K562 (cell line): ENCODE results near the gene EFR3B. TPM values are rescaled to one million over a fixed set of nuclear protein-coding genes. Genes with fewer than 3 reads are reported as not detected.

Source experiments
- ATAC-seq: fragments of 200-7000 bp; cut with Tn5 transposase; 3 replicates; pipeline ENCODE4 v1.9.1; 2020; ENCODE audit warnings: moderate library complexity
- BruUV-seq: library from RNA; stranded (reverse); fragments of 400-500 nt; replicated peaks from 2 replicates; lab custom pipeline; 2021; lab: Mats Ljungman, UMichigan
- CTCF ChIA-PET: fragments of 300-600 bp; formaldehyde crosslinking; extraction: SDS; loops from one replicate; lab custom pipeline; 2021; ENCODE audit warnings: low intra/inter-chr PET ratio; lab: Yijun Ruan, JAX
- POLR2A ChIA-PET: fragments of 300-600, 350-650 bp; sonication (Branson Sonifier 250); formaldehyde crosslinking; extraction: SDS; loops from one replicate; lab custom pipeline; 2021; ENCODE audit warnings: antibody characterized with exemption, inconsistent platforms; lab: Yijun Ruan, JAX
- DNase-seq, 4 experiments: peaks; one replicate each; pipeline versions ENCODE4 v3.0.0 to v3.0.0-alpha.2; 2011 to 2018; ENCODE audit warnings: low spot score in 3 of 4, mixed read lengths in 3 of 4; ENCODE audit errors: extremely low read depth in 1 of 4
- FAIRE-seq: peaks from 2 replicates; lab custom pipeline; 2011; peaks lifted over from hg19 to GRCh38; lab: Jason Lieb, UNC
- H2AFZ ChIP-seq: 2 replicates; pipeline ENCODE4 v1.6.0; 2011; ENCODE audit warnings: low read depth, low read length, control low read depth, inconsistent platforms
- H3K27ac ChIP-seq: fragments of 200-600 bp; 3 replicates; pipeline ENCODE4 v1.8.0; 2011; ENCODE audit warnings: low read depth, mild to moderate bottlenecking, control low read depth, inconsistent platforms, low read length, moderate library complexity, mixed read lengths; ENCODE audit errors: extremely low read depth
- H3K27me3 ChIP-seq, 2 experiments: fragments of 300-600 bp in 1 of 2; 2 replicates in 1 of 2; 3 replicates in 1 of 2; pipeline versions ENCODE4 v1.6.0 to v1.8.0; 2011; ENCODE audit warnings: inconsistent platforms in 2 of 2, low read length in 2 of 2, mild to moderate bottlenecking in 1 of 2, mixed read lengths in 1 of 2, moderate library complexity in 1 of 2; ENCODE audit not compliant: control insufficient read depth in 2 of 2, insufficient read depth in 2 of 2
- H3K36me3 ChIP-seq: fragments of 300-600 bp; 3 replicates; pipeline ENCODE4 v1.8.0; 2011; ENCODE audit warnings: mild to moderate bottlenecking, low read length, inconsistent platforms; ENCODE audit not compliant: control insufficient read depth, insufficient read depth
- H3K4me1 ChIP-seq, 2 experiments: fragments of 200-600 bp in 1 of 2; replicated peaks in 1 of 2; 2 replicates in 1 of 2; 3 replicates in 1 of 2; pipeline versions ENCODE4 v1.5.1 to v1.8.0; 2011; ENCODE audit warnings: inconsistent platforms in 2 of 2, low read length in 2 of 2, mild to moderate bottlenecking in 1 of 2, mixed read lengths in 1 of 2, moderate library complexity in 1 of 2; ENCODE audit not compliant: control insufficient read depth in 2 of 2, insufficient read depth in 2 of 2
- H3K4me2 ChIP-seq: 2 replicates; pipeline ENCODE4 v1.6.1; 2011; ENCODE audit warnings: low read length, control low read depth, inconsistent platforms, mixed read lengths; ENCODE audit not compliant: insufficient read depth
- H3K4me3 ChIP-seq: fragments of 200-600 bp; sonication (generic), shearing (Covaris generic); 2 replicates; pipeline ENCODE4 v1.5.1; 2016; ENCODE audit warnings: control low read depth, inconsistent platforms
- H3K79me2 ChIP-seq: fragments of 200-600 bp; 3 replicates; pipeline ENCODE4 v1.8.0; 2011; ENCODE audit warnings: low read length, inconsistent platforms; ENCODE audit not compliant: control insufficient read depth, insufficient read depth
- H3K9ac ChIP-seq, 2 experiments: 2 replicates each; pipeline versions ENCODE4 v1.6.0 to v1.6.1; 2011; ENCODE audit warnings: low read depth in 2 of 2, low read length in 2 of 2, control low read depth in 1 of 2, inconsistent platforms in 1 of 2, mild to moderate bottlenecking in 1 of 2, mixed read lengths in 1 of 2; ENCODE audit not compliant: insufficient read depth in 1 of 2
- H3K9me1 ChIP-seq: one replicate; pipeline ENCODE4 v1.6.0; 2011; ENCODE audit warnings: inconsistent platforms, mild to moderate bottlenecking, low read length, moderate library complexity; ENCODE audit not compliant: control insufficient read depth, insufficient read depth
- H3K9me3 ChIP-seq: replicated peaks from 2 replicates; pipeline ENCODE4 v1.5.1; 2011; ENCODE audit warnings: low read depth, low read length, inconsistent platforms; ENCODE audit not compliant: control insufficient read depth, insufficient read depth
- H4K20me1 ChIP-seq: replicated peaks from 2 replicates; pipeline ENCODE4 v1.6.1; 2011; ENCODE audit warnings: low read length, inconsistent platforms, mixed read lengths; ENCODE audit not compliant: control insufficient read depth, insufficient read depth
- ATF1 ChIP-seq, 2 experiments: fragments of 450-650 bp in 1 of 2; IDR thresholded peaks; 2 replicates each; pipeline ENCODE4 v1.6.1; 2016; ENCODE audit warnings: missing compliant biosample characterization in 1 of 2, missing genetic modification characterization in 1 of 2
- GATAD2B ChIP-seq: fragments of 450-650 bp; IDR thresholded peaks from 2 replicates; pipeline ENCODE4 v1.6.1; 2017; ENCODE audit warnings: mild to moderate bottlenecking, borderline replicate concordance
- GTF2F1 ChIP-seq: IDR thresholded peaks from 2 replicates; pipeline ENCODE4 v1.6.1; 2011; ENCODE audit warnings: low read depth, low read length, improper control_type of control experiment
- KDM4B ChIP-seq, 2 experiments: fragments of 450-650 bp in 1 of 2; sonication (generic) in 1 of 2; IDR thresholded peaks; 2 replicates each; pipeline ENCODE4 v1.6.1; 2016 to 2017; ENCODE audit warnings: borderline replicate concordance in 2 of 2, antibody characterized with exemption in 1 of 2, low read depth in 1 of 2, mild to moderate bottlenecking in 1 of 2
- RNF2 ChIP-seq: sonication (generic); IDR thresholded peaks from 2 replicates; pipeline ENCODE4 v1.6.1; 2016
- STAT6 ChIP-seq: sonication (generic); formaldehyde crosslinking; IDR thresholded peaks from 2 replicates; pipeline ENCODE4 v1.8.1; 2023; ENCODE audit warnings: mild to moderate bottlenecking, missing genetic modification reagents
- ZNF140 ChIP-seq: fragments of 250-450 bp; sonication (Bioruptor Pico); IDR thresholded peaks from 2 replicates; pipeline ENCODE4 v1.8.0; 2021; ENCODE audit warnings: moderate library complexity, mild to moderate bottlenecking, inconsistent platforms
- ZNF143 ChIP-seq: sonication (generic); formaldehyde crosslinking; IDR thresholded peaks from 2 replicates; pipeline ENCODE4 v1.9.0; 2022; ENCODE audit warnings: mild to moderate bottlenecking, missing genetic modification reagents
- ZNF395 ChIP-seq: fragments of 200-800 bp; sonication (Bioruptor generic); IDR thresholded peaks from 2 replicates; pipeline ENCODE4 v1.6.1; 2017; ENCODE audit warnings: missing genetic modification characterization, missing compliant biosample characterization
- ZNF830 ChIP-seq: fragments of 250-450 bp; sonication (Bioruptor Pico); IDR thresholded peaks from 2 replicates; pipeline ENCODE4 v1.5.0; 2021; ENCODE audit warnings: mild to moderate bottlenecking
- WGBS: fragments of 100-300 bp; shearing (Covaris generic); methylation state at CpG from one replicate; pipeline ENCODE4 v1.1.6; 2016; ENCODE audit warnings: low coverage, mixed read lengths; ENCODE audit not compliant: insufficient coverage; ENCODE audit errors: missing lambda C conversion rate; 5-methylcytosine and 5-hydroxymethylcytosine counted together
- in situ Hi-C: fragments of 300-500 bp; cut with MboI; formaldehyde crosslinking; loops from 4 replicates; pipeline ENCODE4 v1.15.0; 2018; ENCODE audit warnings: inconsistent platforms, mixed read lengths
- intact Hi-C: fragments of 100-400 bp; cut with micrococcal nuclease; formaldehyde crosslinking; loops from 2 replicates; pipeline ENCODE4 v1.14.2; 2022
- polyA plus RNA-seq, 8 experiments: library from polyadenylated mRNA; depleted of rRNA in 4 of 8; stranded (reverse) in 5 of 8; unstranded in 3 of 8; fragments of >200 nt; fragmentation: Nextera tagmentation in 2 of 8; fragmentation: Illumina TruSeq in 1 of 8; extraction: Ambion mirVana in 2 of 8; extraction: Trizol in 1 of 8; gene quantifications; 2 replicates each; pipeline versions ENCODE4 v1.2.1 to v1.2.3, GENCODE V29; 2011 to 2014; ENCODE audit warnings: inconsistent platforms in 1 of 8, missing spikeins in 1 of 8
- total RNA-seq, 7 experiments: library from RNA; depleted of rRNA in 6 of 7; stranded (reverse); fragments of >200 nt in 6 of 7; fragmentation: Illumina TruSeq in 2 of 7; extraction: Trizol in 2 of 7; gene quantifications; 2 replicates each; pipeline versions ENCODE4 v1.2.1 to v1.2.3, GENCODE V29; 2011 to 2021; ENCODE audit warnings: low replicate concordance in 1 of 7
- TF ChIP-seq, protein P1 (sequence below): sonication (generic); IDR thresholded peaks from 2 replicates; pipeline ENCODE4 v1.6.1; 2016

EFR3B gene
- total and polyA plus RNA-seq, 9 of the 15 experiments (the other 6 are each of a cell fraction or from before 2014, with no cell fraction given): not detected

GRCh38 chr2:25063876-25064660 is 22.2 kb downstream of the EFR3B start:
- no TSS peak for BruUV-seq
- TF ChIP-seq STAT6 (CRISPR knock-in tag) (no peak), KDM4B (IDR thresholded peaks at IDR 0.05; ENCODE audit: borderline replicate concordance in 2 of 2, low read depth in 1 of 2) (no peak), GATAD2B (no peak), ZNF143 (CRISPR knock-in tag) (no peak), ATF1 (CRISPR knock-in tag; IDR thresholded peaks at IDR 0.05) (no peak), ATF1 (tag; IDR thresholded peaks at IDR 0.05) (no peak), ZNF140 (CRISPR knock-in tag) (no peak), ZNF395 (CRISPR knock-in tag) (no peak), GTF2F1 (no peak), RNF2 (no peak), ZNF830 (CRISPR knock-in tag) (no peak)
- TF ChIP-seq, protein P1, sequence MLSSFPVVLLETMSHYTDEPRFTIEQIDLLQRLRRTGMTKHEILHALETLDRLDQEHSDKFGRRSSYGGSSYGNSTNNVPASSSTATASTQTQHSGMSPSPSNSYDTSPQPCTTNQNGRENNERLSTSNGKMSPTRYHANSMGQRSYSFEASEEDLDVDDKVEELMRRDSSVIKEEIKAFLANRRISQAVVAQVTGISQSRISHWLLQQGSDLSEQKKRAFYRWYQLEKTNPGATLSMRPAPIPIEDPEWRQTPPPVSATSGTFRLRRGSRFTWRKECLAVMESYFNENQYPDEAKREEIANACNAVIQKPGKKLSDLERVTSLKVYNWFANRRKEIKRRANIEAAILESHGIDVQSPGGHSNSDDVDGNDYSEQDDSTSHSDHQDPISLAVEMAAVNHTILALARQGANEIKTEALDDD: no peak
- ATAC-seq (no peak), FAIRE-seq (no peak), DNase-seq (no peak)
- no peaks in the 10 kb centered on the region for H3K79me2 ChIP-seq
- H3K9me1 ChIP-seq: no peaks in the 10 kb centered on the region
- no peaks in the 10 kb centered on the region for H4K20me1 ChIP-seq
- H3K4me2 ChIP-seq: no peak overlapping the region
- H3K27ac ChIP-seq: no peak overlapping the region
- POLR2A ChIA-PET: interaction anchor here (0.5 to 1.4 kb wide), 5 partner anchors 8 to 119 kb away, joined by 3 to 4 read pairs (median 3); no protein-coding TSS in a partner anchor
- CTCF ChIA-PET: no interaction called here
- no peak overlapping the region for H3K9ac ChIP-seq
- in situ Hi-C loops (no loop called here), intact Hi-C loops (no loop called here)
- no peak overlapping the region for H2AFZ ChIP-seq
- H3K4me3 ChIP-seq: no peak overlapping the region
- 2% methylated on average over 13 of the region's 13 CpGs for WGBS
- H3K27me3 ChIP-seq: peaks cover 7 to 34% of the 10 kb centered on the region in 2 experiments; a peak in 4 of 5 replicates
- H3K36me3 ChIP-seq: no peaks in the 10 kb centered on the region
- H3K4me1 ChIP-seq: no peaks in the 10 kb centered on the region
- no peaks in the 10 kb centered on the region for H3K9me3 ChIP-seq
